Pancreas (tissue), 10 donors: ENCODE data around the gene SPDYE4. TPM values are rescaled to one million over a fixed set of nuclear protein-coding genes. Genes with fewer than 3 reads are reported as not detected.

Source experiments
- ATAC-seq, 4 donors: fragments of 200-7000 bp; cut with Tn5 transposase; one replicate each; pipeline versions ENCODE4 v1.8.0 to v1.9.1; 2020; ENCODE audit warnings: mild to moderate bottlenecking in 4 of 4, moderate library complexity in 4 of 4
- DNase-seq, 6 donors: peaks; one replicate each; pipeline ENCODE4 v3.0.0-alpha.2; 2020
- FAIRE-seq: peaks from 2 replicates; lab custom pipeline; 2012; peaks lifted over from hg19 to GRCh38; lab: Jason Lieb, UNC
- H3K27ac ChIP-seq, 4 donors: fragments of 200-600 bp; sonication (generic); 1 replicate in 3 of 4; 2 replicates in 1 of 4; pipeline versions ENCODE4 v1.5.0 to v1.8.0; 2020
- H3K27me3 ChIP-seq, 4 donors: fragments of 200-600 bp; one replicate each; pipeline ENCODE4 v1.8.0; 2021
- H3K36me3 ChIP-seq, 3 donors: fragments of 200-600 bp; sonication (generic) in 1 of 3; one replicate each; pipeline versions ENCODE4 v1.5.0 to v1.8.0; 2020 to 2021
- H3K4me1 ChIP-seq, 3 donors: fragments of 200-600 bp; one replicate each; pipeline ENCODE4 v1.8.0; 2021
- H3K4me3 ChIP-seq, 4 donors: fragments of 200-600 bp; sonication (generic) in 2 of 4; one replicate each; pipeline versions ENCODE4 v1.5.0 to v1.8.0; 2020 to 2021
- H3K9me3 ChIP-seq, 4 donors: fragments of 200-600 bp; one replicate each; pipeline ENCODE4 v1.8.0; 2021
- WGBS, 2 donors: extraction: QIAGEN DNeasy Blood & Tissue Kit; methylation state at CpG; one replicate each; pipeline ENCODE4 v1.1.7; 2013; 5-methylcytosine and 5-hydroxymethylcytosine counted together
- intact Hi-C, 3 donors: fragments of 100-400 bp; cut with DNase I; formaldehyde crosslinking; loops; one replicate each; pipeline versions ENCODE4 v1.11.1 to v1.14.2; 2022
- polyA plus RNA-seq, 2 donors: library from polyadenylated mRNA; stranded (reverse); fragments of 200-250 nt; gene quantifications; one replicate each; pipeline ENCODE4 v1.2.3, GENCODE V29; 2013
- total RNA-seq, 6 donors: library from RNA; stranded (reverse); fragmentation: NEBNext Ultra II Directional in 4 of 6; extraction: Animal tissue kit (Norgen Biotek cat#: 25700) in 4 of 6; gene quantifications; one replicate each; pipeline versions ENCODE4 v1.2.1 to v1.2.4, GENCODE V29; 2021 to 2023
- TF ChIP-seq, protein P1 (sequence below), 4 donors: fragments of 200-600 bp; sonication (generic) in 3 of 4; IDR thresholded peaks; one replicate each; pipeline versions ENCODE4 v1.5.0 to v1.8.0; 2021; ENCODE audit warnings: antibody characterized with exemption in 4 of 4
- donor health status: healthy with polysubstance abuse.
- donor health status: DM: no; HTN: no; CAD: no; lungs with moderate emphysema.
- donor health status: DM: no; HTN: no; CAD: no.
- donor health status: control.
- donor health status: control.
- donor health status: Bipolar disorder and iron deficiency.
- donor health status: DM: yes; HTN: yes; CAD: no.
- donor health status: DM: no; HTN: no; CAD: no.
- donor health status: DM: no; HTN: no; CAD: no.
- donor health status: DM: yes; HTN: yes; CAD: no.

Gene SPDYE4
- total and polyA plus RNA-seq, 8 donors = 0.28 TPM; not detected in 7

DNA sequence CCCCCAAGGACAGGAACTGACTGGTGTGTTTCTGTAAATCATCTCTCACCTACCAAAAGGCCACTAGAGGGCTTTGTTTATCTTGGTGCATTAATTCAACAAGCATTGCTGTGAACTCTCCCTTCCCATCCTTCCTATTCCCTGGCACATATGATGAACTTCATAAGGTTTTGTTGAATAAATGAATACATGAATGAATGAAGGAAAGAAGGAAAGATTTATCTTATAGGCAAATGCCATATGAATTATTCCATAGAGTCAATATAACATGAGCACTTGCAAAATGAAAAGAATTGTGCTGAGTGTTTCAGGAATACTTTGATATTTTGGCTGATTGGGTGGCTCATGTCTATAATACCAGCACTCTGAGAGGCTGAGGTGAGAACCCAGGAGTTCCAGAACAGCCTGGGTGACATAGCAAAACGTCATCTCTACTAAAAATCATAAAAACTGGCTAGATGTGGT is 4.3 kb downstream of the SPDYE4 start:
- no peaks in the 10 kb centered on the region for H3K4me1 ChIP-seq
- DNase-seq = no peak
- H3K4me3 ChIP-seq = no peak overlapping the region
- intact Hi-C loops = no loop called here
- TF ChIP-seq, protein P1, sequence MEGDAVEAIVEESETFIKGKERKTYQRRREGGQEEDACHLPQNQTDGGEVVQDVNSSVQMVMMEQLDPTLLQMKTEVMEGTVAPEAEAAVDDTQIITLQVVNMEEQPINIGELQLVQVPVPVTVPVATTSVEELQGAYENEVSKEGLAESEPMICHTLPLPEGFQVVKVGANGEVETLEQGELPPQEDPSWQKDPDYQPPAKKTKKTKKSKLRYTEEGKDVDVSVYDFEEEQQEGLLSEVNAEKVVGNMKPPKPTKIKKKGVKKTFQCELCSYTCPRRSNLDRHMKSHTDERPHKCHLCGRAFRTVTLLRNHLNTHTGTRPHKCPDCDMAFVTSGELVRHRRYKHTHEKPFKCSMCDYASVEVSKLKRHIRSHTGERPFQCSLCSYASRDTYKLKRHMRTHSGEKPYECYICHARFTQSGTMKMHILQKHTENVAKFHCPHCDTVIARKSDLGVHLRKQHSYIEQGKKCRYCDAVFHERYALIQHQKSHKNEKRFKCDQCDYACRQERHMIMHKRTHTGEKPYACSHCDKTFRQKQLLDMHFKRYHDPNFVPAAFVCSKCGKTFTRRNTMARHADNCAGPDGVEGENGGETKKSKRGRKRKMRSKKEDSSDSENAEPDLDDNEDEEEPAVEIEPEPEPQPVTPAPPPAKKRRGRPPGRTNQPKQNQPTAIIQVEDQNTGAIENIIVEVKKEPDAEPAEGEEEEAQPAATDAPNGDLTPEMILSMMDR (IDR thresholded peaks at IDR 0.05) = peak in 1 of 4 donors; percentile 29
- H3K27ac ChIP-seq = no peak overlapping the region
- 12 to 17% methylated on average over 1 of the region's 1 CpG for WGBS, 2 donors
- no peaks in the 10 kb centered on the region for H3K36me3 ChIP-seq
- H3K27me3 ChIP-seq = no peaks in the 10 kb centered on the region
- H3K9me3 ChIP-seq = no peaks in the 10 kb centered on the region
- no peak for FAIRE-seq
- peak in 3 of 4 donors; percentile 60 to 68 (median 62) for ATAC-seq

DNA sequence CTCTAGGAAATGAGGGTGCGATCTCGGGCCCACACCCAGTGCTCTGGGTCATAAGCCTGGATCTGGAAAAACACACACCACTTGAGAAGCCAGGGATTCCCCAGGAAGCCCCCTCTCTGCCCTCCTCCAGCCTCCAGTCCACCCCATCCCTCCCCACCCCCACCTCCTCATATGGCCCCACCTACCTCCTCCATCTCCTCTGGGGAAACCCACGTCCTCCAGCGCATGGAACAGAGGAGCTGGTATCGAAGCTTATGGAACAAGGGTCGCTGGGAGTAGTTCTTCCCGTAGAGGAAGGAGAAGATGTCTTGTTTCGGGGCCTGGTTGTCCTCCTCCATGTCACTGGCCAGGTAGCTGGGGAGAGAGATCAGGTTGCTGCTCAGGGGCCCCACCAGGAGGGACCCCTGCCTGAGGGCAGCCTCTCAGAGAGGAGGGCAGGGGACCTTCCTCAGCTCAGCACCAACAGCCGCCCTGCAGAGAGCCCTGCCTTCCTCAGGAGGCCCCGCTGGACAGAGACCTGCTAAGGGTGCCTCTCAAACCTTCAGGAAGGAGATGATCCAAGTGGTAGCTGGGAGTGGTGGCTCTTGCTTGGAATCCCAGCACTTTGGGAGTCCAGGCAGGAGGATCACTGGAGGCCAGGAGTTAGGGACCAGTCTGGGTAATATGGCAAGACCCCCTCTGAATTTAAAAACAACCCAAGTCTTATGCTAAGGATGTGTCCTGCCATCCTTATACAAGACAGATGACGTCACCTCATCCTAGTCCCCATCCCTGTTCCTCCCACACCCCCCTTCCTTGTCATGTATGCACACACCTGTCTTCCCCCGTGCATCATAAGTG is 5.0 kb downstream of the SPDYE4 start:
- no peaks in the 10 kb centered on the region for H3K36me3 ChIP-seq
- H3K4me1 ChIP-seq = no peaks in the 10 kb centered on the region
- TF ChIP-seq, protein P1 (IDR thresholded peaks at IDR 0.05) = no peak
- FAIRE-seq = no peak
- WGBS, 2 donors = 65 to 81% methylated on average over 12 of the region's 12 CpGs
- no peaks in the 10 kb centered on the region for H3K27me3 ChIP-seq
- no peak overlapping the region for H3K27ac ChIP-seq
- intact Hi-C loops = no loop called here
- no peaks in the 10 kb centered on the region for H3K9me3 ChIP-seq
- no peak for ATAC-seq
- DNase-seq = no peak
- H3K4me3 ChIP-seq = no peak overlapping the region

DNA sequence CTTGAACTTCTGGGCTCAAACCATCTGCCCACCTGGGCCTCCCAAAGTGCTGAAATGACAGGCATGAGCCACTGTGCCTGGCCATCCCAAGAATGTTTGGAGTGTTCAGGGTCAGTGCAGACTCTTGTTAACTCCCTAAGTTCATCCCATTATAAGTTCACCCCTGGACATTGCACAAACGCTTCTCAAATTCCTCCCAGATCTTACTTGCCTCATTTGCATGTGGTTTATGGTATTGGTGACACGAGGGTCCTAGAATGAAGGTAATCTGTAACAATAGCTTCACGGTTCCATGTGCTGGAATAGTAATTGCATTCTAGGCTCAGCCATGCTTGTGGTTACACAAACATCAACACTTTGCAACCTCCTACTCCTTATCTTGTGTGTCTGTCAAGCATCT is 8.7 kb downstream of the SPDYE4 start:
- H3K36me3 ChIP-seq = no peaks in the 10 kb centered on the region
- TF ChIP-seq, protein P1 (IDR thresholded peaks at IDR 0.05) = no peak
- DNase-seq (no peak), ATAC-seq (no peak), FAIRE-seq (no peak)
- no peak overlapping the region for H3K27ac ChIP-seq
- H3K27me3 ChIP-seq = no peaks in the 10 kb centered on the region
- H3K9me3 ChIP-seq = no peaks in the 10 kb centered on the region
- WGBS, 2 donors = 55 to 62% methylated on average over 3 of the region's 3 CpGs
- intact Hi-C loops = loop anchor here (10.0 kb wide), 2 partner anchors 335 to 345 kb away; no protein-coding TSS in a partner anchor
- no peaks in the 10 kb centered on the region for H3K4me1 ChIP-seq
- no peak overlapping the region for H3K4me3 ChIP-seq

DNA sequence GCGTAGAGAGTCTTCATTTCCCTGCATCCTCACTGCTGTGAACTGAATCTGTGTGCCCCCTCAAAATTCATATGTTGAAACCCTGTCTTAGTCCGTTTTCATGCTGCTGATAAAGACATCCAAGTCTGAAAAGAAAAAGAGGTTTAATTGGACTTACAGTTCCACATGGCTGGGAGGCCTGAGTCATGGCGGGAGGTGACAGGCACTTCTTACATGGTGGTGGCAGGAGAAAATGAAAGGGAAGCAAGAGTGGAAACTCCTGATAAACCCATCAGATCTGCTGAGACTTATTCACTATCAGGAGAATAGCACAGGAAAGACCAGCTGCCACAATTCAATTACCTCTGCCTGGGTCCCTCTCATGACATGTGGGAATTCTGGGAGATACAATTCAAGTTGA is 10.6 kb downstream of the SPDYE4 start:
- Histone ChIP-seq H3K4me1 (no peaks in the 10 kb centered on the region), H3K27me3 (no peaks in the 10 kb centered on the region), H3K9me3 (no peaks in the 10 kb centered on the region), H3K4me3 (no peak overlapping the region), H3K27ac (no peak overlapping the region), H3K36me3 (no peaks in the 10 kb centered on the region)
- no peak for DNase-seq
- WGBS, 2 donors = 71 to 77% methylated on average over 3 of the region's 3 CpGs
- FAIRE-seq = no peak
- intact Hi-C loops = loop anchor here (10.0 kb wide), 2 partner anchors 333 to 343 kb away; no protein-coding TSS in a partner anchor
- TF ChIP-seq, protein P1 (IDR thresholded peaks at IDR 0.05) = no peak
- no peak for ATAC-seq
